ENCODE measurements around the gene MDM1. TPM values are rescaled to one million over a fixed set of nuclear protein-coding genes. Genes with fewer than 3 reads are reported as not detected.

Gene MDM1
- total RNA-seq, 6 experiments from 2014 or later, result 7.3 to 9.1 (median 7.8) TPM

DNA sequence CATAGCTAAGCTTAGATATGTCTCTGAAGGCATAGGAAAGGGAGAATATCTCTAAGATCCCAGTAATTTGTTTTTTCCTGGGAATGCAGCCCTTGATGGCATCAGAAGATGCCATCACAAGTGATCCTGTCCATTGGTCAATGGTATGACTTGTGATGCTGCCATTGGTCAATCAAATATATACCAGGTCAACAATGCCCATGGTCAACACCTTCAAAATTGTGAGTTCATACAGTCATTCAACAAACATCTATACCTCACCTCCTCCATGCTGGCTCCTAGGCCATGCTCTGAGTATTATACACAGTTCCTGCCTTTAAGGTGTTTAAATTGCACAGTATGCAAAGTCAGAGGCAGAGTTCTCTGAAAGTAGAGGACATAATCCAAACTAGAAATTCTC, 59.4 kb downstream of the MDM1 start:
- Mint-ChIP-seq H3K27ac (no peak overlapping the region), H3K4me1 (ENCODE audit: low read depth) (peaks cover 10% of the 10 kb centered on the region), H3K27me3 (ENCODE audit: insufficient read depth) (peaks cover 12% of the 10 kb centered on the region), H3K9me3 (no peaks in the 10 kb centered on the region), H3K36me3 (ENCODE audit: low read depth) (no peaks in the 10 kb centered on the region), H3K4me3 (no peak overlapping the region)
- TF ChIP-seq, protein P1, sequence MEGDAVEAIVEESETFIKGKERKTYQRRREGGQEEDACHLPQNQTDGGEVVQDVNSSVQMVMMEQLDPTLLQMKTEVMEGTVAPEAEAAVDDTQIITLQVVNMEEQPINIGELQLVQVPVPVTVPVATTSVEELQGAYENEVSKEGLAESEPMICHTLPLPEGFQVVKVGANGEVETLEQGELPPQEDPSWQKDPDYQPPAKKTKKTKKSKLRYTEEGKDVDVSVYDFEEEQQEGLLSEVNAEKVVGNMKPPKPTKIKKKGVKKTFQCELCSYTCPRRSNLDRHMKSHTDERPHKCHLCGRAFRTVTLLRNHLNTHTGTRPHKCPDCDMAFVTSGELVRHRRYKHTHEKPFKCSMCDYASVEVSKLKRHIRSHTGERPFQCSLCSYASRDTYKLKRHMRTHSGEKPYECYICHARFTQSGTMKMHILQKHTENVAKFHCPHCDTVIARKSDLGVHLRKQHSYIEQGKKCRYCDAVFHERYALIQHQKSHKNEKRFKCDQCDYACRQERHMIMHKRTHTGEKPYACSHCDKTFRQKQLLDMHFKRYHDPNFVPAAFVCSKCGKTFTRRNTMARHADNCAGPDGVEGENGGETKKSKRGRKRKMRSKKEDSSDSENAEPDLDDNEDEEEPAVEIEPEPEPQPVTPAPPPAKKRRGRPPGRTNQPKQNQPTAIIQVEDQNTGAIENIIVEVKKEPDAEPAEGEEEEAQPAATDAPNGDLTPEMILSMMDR (IDR thresholded peaks at IDR 0.05), result no peak
- no peak for DNase-seq

DNA sequence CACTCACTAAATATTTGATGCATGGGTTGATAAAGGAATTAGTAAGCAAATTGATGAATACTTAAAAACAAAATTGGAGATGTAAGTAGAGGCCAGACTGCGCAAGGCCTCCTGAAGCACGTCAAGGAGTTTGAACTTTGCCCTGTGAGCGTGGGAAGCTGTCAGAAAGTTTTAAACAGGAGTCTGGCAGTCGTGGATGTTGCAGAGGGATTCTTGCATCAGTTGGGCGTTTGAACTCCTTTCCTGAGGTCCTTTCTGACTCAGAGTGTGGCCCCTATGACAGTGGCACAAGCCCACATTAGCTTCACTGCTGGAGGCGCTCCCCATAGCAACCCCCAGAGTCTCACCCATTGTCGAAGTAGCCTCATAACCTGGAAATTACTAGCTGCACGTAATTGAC, 60.8 kb downstream of the MDM1 start:
- peak; percentile 4 for DNase-seq
- Mint-ChIP-seq H3K27ac (no peak overlapping the region), H3K27me3 (ENCODE audit: insufficient read depth) (peaks cover 12% of the 10 kb centered on the region), H3K9me3 (no peaks in the 10 kb centered on the region), H3K4me1 (ENCODE audit: low read depth) (peaks cover 11% of the 10 kb centered on the region), H3K4me3 (no peak overlapping the region), H3K36me3 (ENCODE audit: low read depth) (no peaks in the 10 kb centered on the region)
- TF ChIP-seq, protein P1 (IDR thresholded peaks at IDR 0.05), result no peak

DNA sequence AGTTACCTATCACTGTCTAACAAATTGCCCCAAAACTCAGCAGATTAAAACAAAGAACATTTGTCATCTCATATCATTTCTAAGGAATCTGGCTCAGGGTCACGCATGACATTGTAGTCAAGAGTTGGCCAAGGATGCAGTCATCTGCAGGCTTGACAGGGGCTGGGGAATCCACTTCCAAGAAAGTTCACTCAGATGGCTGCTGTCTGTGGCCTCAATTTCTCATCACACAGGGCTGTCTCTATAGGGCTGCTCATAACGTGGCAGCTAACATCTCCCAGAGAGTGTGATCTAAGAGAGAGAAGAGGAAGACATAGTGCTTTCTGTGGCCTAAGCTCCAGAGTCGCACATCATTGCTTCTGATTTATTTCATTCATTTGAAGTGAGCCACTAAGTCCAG, 61.8 kb downstream of the MDM1 start:
- H3K9me3 Mint-ChIP-seq, result no peaks in the 10 kb centered on the region
- DNase-seq, result no peak
- H3K36me3 Mint-ChIP-seq (ENCODE audit: low read depth), result no peaks in the 10 kb centered on the region
- TF ChIP-seq, protein P1 (IDR thresholded peaks at IDR 0.05), result no peak
- peaks cover 9% of the 10 kb centered on the region for H3K27me3 Mint-ChIP-seq (ENCODE audit: insufficient read depth)
- peaks cover 16% of the 10 kb centered on the region for H3K4me1 Mint-ChIP-seq (ENCODE audit: low read depth)
- no peak overlapping the region for H3K27ac Mint-ChIP-seq
- H3K4me3 Mint-ChIP-seq, result no peak overlapping the region

DNA sequence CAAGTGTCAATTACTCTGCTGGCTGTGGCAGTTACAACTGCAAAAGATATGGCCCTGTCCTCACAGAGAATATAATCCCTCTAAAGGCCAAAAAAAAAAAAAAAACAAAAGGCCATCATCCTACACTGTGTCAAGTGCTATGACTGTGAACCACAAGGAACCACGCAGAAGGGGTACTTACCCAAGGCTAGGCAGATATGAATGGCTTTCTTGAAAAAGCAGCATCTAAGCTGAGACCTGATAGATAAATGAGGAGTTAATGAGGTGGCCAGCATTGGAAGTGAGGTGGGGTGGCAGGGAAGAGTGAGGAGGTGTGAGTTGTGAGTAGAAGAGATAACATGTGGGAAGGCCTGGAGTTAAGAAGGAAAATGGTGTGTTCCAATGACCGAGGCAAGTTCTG, 62.4 kb downstream of the MDM1 start:
- Mint-ChIP-seq H3K27me3 (ENCODE audit: insufficient read depth) (peaks cover 13% of the 10 kb centered on the region), H3K9me3 (no peaks in the 10 kb centered on the region), H3K4me1 (ENCODE audit: low read depth) (peaks cover 22% of the 10 kb centered on the region), H3K27ac (no peak overlapping the region), H3K4me3 (no peak overlapping the region), H3K36me3 (ENCODE audit: low read depth) (no peaks in the 10 kb centered on the region)
- no peak for DNase-seq
- TF ChIP-seq, protein P1 (IDR thresholded peaks at IDR 0.05), result no peak

DNA sequence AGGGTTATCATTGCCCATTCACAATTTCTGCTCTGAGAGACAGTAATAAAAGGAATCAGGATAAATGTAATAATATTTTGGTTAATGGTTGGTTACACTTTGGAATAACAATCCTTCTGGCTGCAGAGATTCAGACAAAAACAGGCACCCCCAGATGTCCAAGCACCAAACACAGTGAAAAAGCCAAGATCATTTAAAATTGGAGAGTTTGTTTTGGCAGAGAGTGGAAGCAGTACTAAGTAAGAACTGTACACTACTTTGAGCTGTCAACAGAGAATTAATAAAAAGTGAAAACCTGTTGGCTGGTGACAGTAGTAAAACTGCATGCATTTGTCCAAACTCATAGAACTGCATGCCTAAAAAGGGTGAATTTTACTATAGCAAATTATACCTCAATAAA, 63.2 kb downstream of the MDM1 start:
- Mint-ChIP-seq H3K27me3 (ENCODE audit: insufficient read depth) (peaks cover 18% of the 10 kb centered on the region), H3K4me3 (no peak overlapping the region), H3K27ac (no peak overlapping the region), H3K9me3 (no peaks in the 10 kb centered on the region), H3K36me3 (ENCODE audit: low read depth) (no peaks in the 10 kb centered on the region), H3K4me1 (ENCODE audit: low read depth) (peaks cover 26% of the 10 kb centered on the region)
- DNase-seq, result no peak
- TF ChIP-seq, protein P1 (IDR thresholded peaks at IDR 0.05), result no peak

DNA sequence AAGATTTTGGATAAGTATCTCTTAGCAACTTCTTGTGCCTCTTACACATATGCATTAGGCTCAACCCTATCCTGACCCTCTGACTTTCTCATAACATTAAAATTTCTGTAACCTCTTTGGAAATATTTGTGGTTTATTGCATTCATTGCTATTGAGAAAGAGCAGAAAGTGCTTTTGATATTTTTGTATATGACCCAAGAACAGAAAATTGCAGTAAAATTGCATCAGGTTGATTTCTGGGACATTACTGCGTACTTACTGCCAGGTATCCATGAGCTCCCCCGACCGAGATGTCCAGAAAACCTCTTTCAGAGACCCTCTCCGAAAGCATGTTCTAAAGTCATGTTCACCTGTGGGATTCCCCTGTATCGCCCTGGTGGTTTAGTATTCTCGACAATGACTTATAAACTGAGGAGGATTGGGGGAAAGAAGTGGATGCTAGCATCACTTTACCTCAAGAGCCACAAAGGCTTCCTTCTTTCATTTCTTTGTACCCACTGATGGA, 64.2 kb downstream of the MDM1 start:
- Mint-ChIP-seq H3K36me3 (ENCODE audit: low read depth) (no peaks in the 10 kb centered on the region), H3K9me3 (no peaks in the 10 kb centered on the region), H3K27me3 (ENCODE audit: insufficient read depth) (peaks cover 16% of the 10 kb centered on the region), H3K4me1 (ENCODE audit: low read depth) (peaks cover 26% of the 10 kb centered on the region), H3K27ac (peak overlapping the region; percentile 22; the same call in 1 of the 2 replicates), H3K4me3 (no peak overlapping the region)
- DNase-seq, result peak; percentile 32
- TF ChIP-seq, protein P1 (IDR thresholded peaks at IDR 0.05), result no peak
